BJ (cell line): ENCODE results near the gene DUXB. TPM values are rescaled to one million over a fixed set of nuclear protein-coding genes. Genes with fewer than 3 reads are reported as not detected.

Experiments used
- CTCF ChIA-PET: fragments of 350-600 bp; formaldehyde crosslinking; extraction: SDS; loops from one replicate; lab custom pipeline; 2021; ENCODE audit warnings: antibody characterized with exemption, inconsistent platforms; lab: Yijun Ruan, JAX
- POLR2A ChIA-PET: fragments of 300-600 bp; sonication (Branson Sonifier 250); formaldehyde crosslinking; extraction: SDS; loops from one replicate; lab custom pipeline; 2021; ENCODE audit warnings: antibody characterized with exemption; lab: Charles Lee
- DNase-seq: peaks from one replicate; pipeline ENCODE4 v3.0.0-alpha.2; 2011; ENCODE audit warnings: low read depth
- H3K27me3 ChIP-seq: 2 replicates; pipeline ENCODE4 v1.6.0; 2011; ENCODE audit warnings: low read length; ENCODE audit not compliant: control insufficient read depth, insufficient read depth
- H3K36me3 ChIP-seq: 2 replicates; pipeline ENCODE4 v1.5.1; 2011; ENCODE audit warnings: low read length; ENCODE audit not compliant: control insufficient read depth, insufficient read depth
- H3K4me3 ChIP-seq: 2 replicates; pipeline ENCODE4 v1.5.1; 2011; ENCODE audit warnings: low read depth, mild to moderate bottlenecking, control low read depth, low read length
- CTCF ChIP-seq: IDR thresholded peaks from 2 replicates; pipeline ENCODE4 v1.5.1; 2011; ENCODE audit warnings: low read depth, mild to moderate bottlenecking, control low read depth, inconsistent platforms, low read length, moderate library complexity; ENCODE audit not compliant: insufficient read depth
- polyA plus RNA-seq: library from polyadenylated mRNA; depleted of rRNA; stranded (reverse); fragments of >200 nt; gene quantifications from 2 replicates; pipeline ENCODE4 v1.2.3, GENCODE V29; 2011

The DUXB gene
- polyA plus RNA-seq, 1 experiment: not detected

- ChIA-PET CTCF (no interaction called here), POLR2A (no interaction called here)
- Histone ChIP-seq H3K36me3 (no peaks in the 10 kb centered on the region), H3K4me3 (no peak overlapping the region), H3K27me3 (no peaks in the 10 kb centered on the region)
- DNase-seq: no peak
- TF ChIP-seq CTCF: no peak
Observed at GRCh38 chr16:75697571-75697970, 3.7 kb downstream of the DUXB start.

GRCh38 chr16:75695708-75696107 is 5.6 kb downstream of the DUXB start:
- DNase-seq: no peak
- H3K27me3 ChIP-seq: no peaks in the 10 kb centered on the region
- H3K36me3 ChIP-seq: no peaks in the 10 kb centered on the region
- CTCF ChIA-PET: interaction anchor here (1.1 kb wide), 1 partner anchor 12 kb away, joined by 3 read pairs; no protein-coding TSS in a partner anchor
- no peak overlapping the region for H3K4me3 ChIP-seq
- POLR2A ChIA-PET: no interaction called here
- 0 out of 2 replicates have a peak, but pooled peaks have one; percentile 15 for TF ChIP-seq CTCF

GRCh38 chr16:75687361-75687760 is 13.9 kb downstream of the DUXB start:
- no peak overlapping the region for H3K4me3 ChIP-seq
- no peak for DNase-seq
- H3K36me3 ChIP-seq: no peaks in the 10 kb centered on the region
- POLR2A ChIA-PET: no interaction called here
- TF ChIP-seq CTCF: no peak
- H3K27me3 ChIP-seq: no peaks in the 10 kb centered on the region
- CTCF ChIA-PET: no interaction called here

- no peaks in the 10 kb centered on the region for H3K27me3 ChIP-seq
- H3K4me3 ChIP-seq: no peak overlapping the region
- no peak for TF ChIP-seq CTCF
- POLR2A ChIA-PET: no interaction called here
- DNase-seq: no peak
- no peaks in the 10 kb centered on the region for H3K36me3 ChIP-seq
- CTCF ChIA-PET: no interaction called here
Observed at GRCh38 chr16:75682308-75682707, 19.0 kb downstream of the DUXB start.

- DNase-seq: no peak
- ChIA-PET POLR2A (no interaction called here), CTCF (no interaction called here)
- Histone ChIP-seq H3K36me3 (no peaks in the 10 kb centered on the region), H3K27me3 (no peaks in the 10 kb centered on the region), H3K4me3 (no peak overlapping the region)
- TF ChIP-seq CTCF: no peak
Observed at GRCh38 chr16:75679366-75679765, 21.9 kb downstream of the DUXB start.
